ENCODE results near the gene RBM33. TPM values are rescaled to one million over a fixed set of nuclear protein-coding genes. Genes with fewer than 3 reads are reported as not detected.

Gene RBM33
- total RNA-seq, 1 donor: 23.7 TPM

GRCh38 chr7:155660758-155661093 is 16.3 kb downstream of the RBM33 start:
- H3K4me3 ChIP-seq (ENCODE audit: low read depth, low read length): no peak overlapping the region
- TF ChIP-seq, protein P1, sequence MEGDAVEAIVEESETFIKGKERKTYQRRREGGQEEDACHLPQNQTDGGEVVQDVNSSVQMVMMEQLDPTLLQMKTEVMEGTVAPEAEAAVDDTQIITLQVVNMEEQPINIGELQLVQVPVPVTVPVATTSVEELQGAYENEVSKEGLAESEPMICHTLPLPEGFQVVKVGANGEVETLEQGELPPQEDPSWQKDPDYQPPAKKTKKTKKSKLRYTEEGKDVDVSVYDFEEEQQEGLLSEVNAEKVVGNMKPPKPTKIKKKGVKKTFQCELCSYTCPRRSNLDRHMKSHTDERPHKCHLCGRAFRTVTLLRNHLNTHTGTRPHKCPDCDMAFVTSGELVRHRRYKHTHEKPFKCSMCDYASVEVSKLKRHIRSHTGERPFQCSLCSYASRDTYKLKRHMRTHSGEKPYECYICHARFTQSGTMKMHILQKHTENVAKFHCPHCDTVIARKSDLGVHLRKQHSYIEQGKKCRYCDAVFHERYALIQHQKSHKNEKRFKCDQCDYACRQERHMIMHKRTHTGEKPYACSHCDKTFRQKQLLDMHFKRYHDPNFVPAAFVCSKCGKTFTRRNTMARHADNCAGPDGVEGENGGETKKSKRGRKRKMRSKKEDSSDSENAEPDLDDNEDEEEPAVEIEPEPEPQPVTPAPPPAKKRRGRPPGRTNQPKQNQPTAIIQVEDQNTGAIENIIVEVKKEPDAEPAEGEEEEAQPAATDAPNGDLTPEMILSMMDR (IDR thresholded peaks at IDR 0.05; ENCODE audit: insufficient read depth, low read depth, low read length): no peak
- no peak for DNase-seq (ENCODE audit: low read depth)

- no peak for DNase-seq (ENCODE audit: low read depth)
- no peak overlapping the region for H3K4me3 ChIP-seq (ENCODE audit: low read depth, low read length)
- TF ChIP-seq, protein P1 (IDR thresholded peaks at IDR 0.05; ENCODE audit: insufficient read depth, low read depth, low read length): no peak
Observed at GRCh38 chr7:155662343-155663043, 18.0 kb downstream of the RBM33 start.

DNA sequence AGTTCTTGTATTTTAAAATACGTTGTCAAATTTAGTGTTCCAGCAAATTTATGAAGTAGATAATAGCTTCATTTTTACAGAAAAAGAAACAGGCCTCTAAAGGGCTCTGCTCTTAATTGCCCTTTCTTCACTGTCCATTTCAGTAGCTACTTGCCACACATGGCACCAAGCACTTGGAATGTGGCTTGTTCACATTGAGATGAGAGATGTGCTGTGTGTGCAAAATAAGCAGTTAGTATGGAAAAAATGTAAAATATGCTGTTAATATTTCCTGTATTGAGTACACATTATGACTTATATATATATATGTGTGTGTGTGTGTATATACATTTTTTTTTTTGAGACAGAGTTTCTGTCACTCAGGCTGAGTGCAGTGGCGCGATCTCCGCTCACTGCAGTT is 19.5 kb downstream of the RBM33 start:
- TF ChIP-seq, protein P1 (IDR thresholded peaks at IDR 0.05; ENCODE audit: insufficient read depth, low read depth, low read length): no peak
- H3K4me3 ChIP-seq (ENCODE audit: low read depth, low read length): no peak overlapping the region
- no peak for DNase-seq (ENCODE audit: low read depth)

DNA sequence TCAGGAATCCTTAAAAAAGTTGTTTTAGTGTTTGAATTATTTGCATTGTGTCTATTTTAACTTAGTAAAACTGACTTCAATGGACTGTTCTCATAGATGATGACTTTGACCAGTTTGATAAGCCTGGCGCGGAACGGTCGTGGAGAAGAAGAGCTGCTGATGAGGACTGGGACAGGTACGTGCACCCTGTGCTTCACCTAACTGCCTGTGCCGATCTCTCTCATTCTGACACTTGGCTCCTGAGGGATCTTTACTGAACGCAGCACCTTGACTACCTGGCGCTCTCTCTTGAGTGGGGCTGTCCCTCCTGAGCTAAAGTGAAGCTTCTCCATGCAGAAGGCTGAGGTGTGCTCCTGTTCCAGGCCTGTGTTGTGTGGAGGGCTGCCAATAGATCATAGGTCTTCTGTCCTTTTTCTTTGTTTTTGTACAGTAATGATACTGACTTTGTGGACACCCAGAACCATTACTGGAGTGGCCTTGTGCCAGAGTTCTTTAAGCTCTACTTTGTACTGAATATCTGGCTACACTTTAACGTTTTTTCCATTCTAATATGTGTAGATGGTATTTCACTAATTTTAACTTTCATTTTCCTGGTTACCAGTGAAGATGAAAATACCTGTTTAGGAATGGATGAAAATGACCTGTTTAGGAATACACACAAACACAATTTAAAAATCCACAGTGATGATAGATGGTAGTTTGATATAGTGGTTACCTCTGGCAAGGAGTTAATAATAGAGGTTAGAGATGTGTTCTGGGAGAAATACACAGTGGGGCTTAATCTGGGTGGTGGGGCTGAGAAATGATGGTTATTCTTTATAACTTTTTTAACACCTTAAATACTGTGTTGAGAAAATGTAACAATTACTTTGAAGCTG is 20.9 kb downstream of the RBM33 start:
- no peak for DNase-seq (ENCODE audit: low read depth)
- TF ChIP-seq, protein P1 (IDR thresholded peaks at IDR 0.05; ENCODE audit: insufficient read depth, low read depth, low read length): no peak
- no peak overlapping the region for H3K4me3 ChIP-seq (ENCODE audit: low read depth, low read length)

- TF ChIP-seq, protein P1 (IDR thresholded peaks at IDR 0.05; ENCODE audit: insufficient read depth, low read depth, low read length): no peak
- no peak overlapping the region for H3K4me3 ChIP-seq (ENCODE audit: low read depth, low read length)
- peak; percentile 88 for DNase-seq (ENCODE audit: low read depth)
Observed at GRCh38 chr7:155665957-155666287, 21.5 kb downstream of the RBM33 start.

DNA sequence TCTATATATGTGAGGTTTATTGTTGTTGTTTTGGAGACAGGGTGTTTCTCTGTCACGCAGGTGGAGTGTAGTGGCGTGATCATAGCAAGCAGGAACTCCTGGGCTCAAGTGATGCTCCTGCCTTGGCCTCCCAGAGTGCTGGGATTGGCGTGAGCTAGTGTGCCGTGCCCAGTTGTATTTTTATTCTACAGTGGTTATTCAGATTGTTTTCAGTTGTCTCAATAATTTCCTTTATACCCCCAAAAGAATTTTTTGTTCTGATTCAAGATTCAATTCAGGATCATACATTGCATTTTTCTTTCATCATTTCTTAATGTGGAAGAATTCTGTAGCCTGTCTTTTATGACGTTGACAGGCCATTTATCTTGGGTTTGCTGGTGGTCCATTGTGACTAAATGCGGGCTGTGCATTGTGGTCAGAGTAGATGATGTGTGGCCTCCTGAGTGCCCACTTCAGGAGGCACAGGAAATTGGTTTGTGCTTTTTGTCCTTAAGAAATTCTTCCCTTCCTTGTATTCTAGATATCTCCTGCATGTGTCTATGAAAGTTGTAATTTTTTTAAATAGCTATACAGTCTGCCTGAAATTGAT is 22.9 kb downstream of the RBM33 start:
- DNase-seq (ENCODE audit: low read depth): no peak
- TF ChIP-seq, protein P1 (IDR thresholded peaks at IDR 0.05; ENCODE audit: insufficient read depth, low read depth, low read length): no peak
- no peak overlapping the region for H3K4me3 ChIP-seq (ENCODE audit: low read depth, low read length)

Measured in fibroblast of villous mesenchyme (primary cell).